ENCODE measurements around the gene NR4A1. TPM values are rescaled to one million over a fixed set of nuclear protein-coding genes. Genes with fewer than 3 reads are reported as not detected.

The NR4A1 gene
- total and polyA plus RNA-seq, 9 of the 15 experiments (the other 6 are each of a cell fraction or from before 2014, with no cell fraction given), result 0.07 to 4.7 (median 1.9) TPM; not detected in 1

DNA sequence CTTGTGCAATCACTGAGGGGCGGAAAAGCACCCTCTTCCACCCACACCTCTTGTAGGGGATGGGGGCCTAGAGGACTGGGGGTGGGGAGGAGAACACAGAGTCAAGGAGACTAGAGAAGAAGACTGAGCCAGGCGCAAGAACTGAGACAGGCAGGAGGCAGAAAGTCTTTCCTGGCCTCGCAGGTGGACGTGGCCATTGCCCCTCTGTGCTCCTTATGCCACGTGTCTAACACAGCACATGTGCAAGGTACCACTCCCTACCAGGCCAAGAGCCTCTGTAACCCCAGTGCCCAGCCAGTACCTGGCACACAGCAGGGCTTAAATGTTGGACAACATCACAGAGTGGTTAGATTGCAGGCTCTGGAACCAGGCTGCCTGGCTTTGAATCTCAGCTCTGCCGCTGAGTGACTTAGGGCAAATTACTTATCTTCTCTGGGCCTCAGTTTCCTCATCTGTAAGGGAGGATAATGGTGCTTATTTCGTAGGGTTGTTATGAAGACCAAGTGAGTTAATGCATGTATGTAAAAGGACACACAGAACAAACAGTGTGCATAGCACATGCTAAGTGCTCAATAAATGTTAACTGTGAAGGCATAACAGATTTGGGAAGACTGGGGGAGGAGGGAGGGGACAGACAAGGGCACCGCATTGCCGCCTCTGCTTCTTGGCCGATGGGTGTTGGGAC is 45.9 kb upstream of the NR4A1 start:
- H3K79me2 ChIP-seq (ENCODE audit: control insufficient read depth, insufficient read depth, low read length), result no peaks in the 10 kb centered on the region
- no peak overlapping the region for H2AFZ ChIP-seq (ENCODE audit: low read depth, low read length)
- FAIRE-seq (no peak), DNase-seq (ENCODE audit: extremely low read depth in 1 of 4, low spot score in 3 of 4) (no peak), ATAC-seq (no peak)
- no peaks in the 10 kb centered on the region for H3K9me1 ChIP-seq (ENCODE audit: control insufficient read depth, insufficient read depth, low read length)
- in situ Hi-C loops (cut with MboI) (loop anchor here (25.0 kb wide), 1 partner anchor 593 kb away; the partner anchor contains the start of gene SLC4A8), intact Hi-C loops (cut with micrococcal nuclease) (no loop called here)
- peak overlapping the region in 1 of 2 experiments; percentile 77; a peak in 2 of 4 replicates for H3K9ac ChIP-seq (ENCODE audit: insufficient read depth in 1 of 2, low read depth in 2 of 2, low read length in 2 of 2)
- ChIA-PET CTCF (ENCODE audit: low intra/inter-chr PET ratio) (interaction anchor here (0.6 to 5.4 kb wide), 5 partner anchors 15 to 740 kb away, joined by 3 to 63 read pairs (median 5); no protein-coding TSS in a partner anchor), POLR2A (interaction anchor here (0.6 to 2.5 kb wide), 4 partner anchors 14 to 101 kb away, joined by 3 to 13 read pairs (median 4); no protein-coding TSS in a partner anchor)
- H3K27ac ChIP-seq (ENCODE audit: extremely low read depth, low read depth, low read length), result no peak overlapping the region
- no peaks in the 10 kb centered on the region for H3K27me3 ChIP-seq (ENCODE audit: control insufficient read depth in 2 of 2, insufficient read depth in 2 of 2, low read length in 2 of 2)
- no TSS peak for BruUV-seq (replicated peaks)
- H4K20me1 ChIP-seq (replicated peaks; ENCODE audit: control insufficient read depth, insufficient read depth, low read length), result no peaks in the 10 kb centered on the region
- H3K4me3 ChIP-seq, result no peak overlapping the region
- WGBS (ENCODE audit: insufficient coverage, low coverage, missing lambda C conversion rate), result 38% methylated on average over 10 of the region's 10 CpGs
- no peak overlapping the region for H3K4me2 ChIP-seq (ENCODE audit: insufficient read depth, low read length)
- no peak for TF ChIP-seq POLR3A (IDR thresholded peaks at IDR 0.05; ENCODE audit: borderline replicate concordance, extremely low read depth, insufficient read depth, insufficient read length)
- TF ChIP-seq, protein P1, sequence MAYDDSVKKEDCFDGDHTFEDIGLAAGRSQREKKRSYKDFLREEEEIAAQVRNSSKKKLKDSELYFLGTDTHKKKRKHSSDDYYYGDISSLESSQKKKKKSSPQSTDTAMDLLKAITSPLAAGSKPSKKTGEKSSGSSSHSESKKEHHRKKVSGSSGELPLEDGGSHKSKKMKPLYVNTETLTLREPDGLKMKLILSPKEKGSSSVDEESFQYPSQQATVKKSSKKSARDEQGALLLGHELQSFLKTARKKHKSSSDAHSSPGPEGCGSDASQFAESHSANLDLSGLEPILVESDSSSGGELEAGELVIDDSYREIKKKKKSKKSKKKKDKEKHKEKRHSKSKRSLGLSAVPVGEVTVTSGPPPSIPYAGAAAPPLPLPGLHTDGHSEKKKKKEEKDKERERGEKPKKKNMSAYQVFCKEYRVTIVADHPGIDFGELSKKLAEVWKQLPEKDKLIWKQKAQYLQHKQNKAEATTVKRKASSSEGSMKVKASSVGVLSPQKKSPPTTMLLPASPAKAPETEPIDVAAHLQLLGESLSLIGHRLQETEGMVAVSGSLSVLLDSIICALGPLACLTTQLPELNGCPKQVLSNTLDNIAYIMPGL (CRISPR knock-in tag; IDR thresholded peaks at IDR 0.05), result no peak
- no peak for TF ChIP-seq ZNF778 (CRISPR knock-in tag; IDR thresholded peaks at IDR 0.05)
- no peak for TF ChIP-seq ZNF140 (CRISPR knock-in tag; IDR thresholded peaks at IDR 0.05)
- no peak for TF ChIP-seq ZNF707 (CRISPR knock-in tag; conservative IDR thresholded peaks at IDR 0.05)
- TF ChIP-seq ZNF253 (CRISPR knock-in tag; conservative IDR thresholded peaks at IDR 0.05), result no peak
- TF ChIP-seq HDAC2 (IDR thresholded peaks at IDR 0.05), result no peak
- TF ChIP-seq SAP30 (IDR thresholded peaks at IDR 0.05; ENCODE audit: borderline replicate concordance, insufficient read depth, low read depth, low read length, poor library complexity, severe bottlenecking), result no peak
- no peak for TF ChIP-seq CHD4 (IDR thresholded peaks at IDR 0.05; ENCODE audit: insufficient read depth, insufficient replicate concordance, low read depth, low read length, poor library complexity, severe bottlenecking)
- peaks cover 13 to 35% of the 10 kb centered on the region in 2 experiments for H3K4me1 ChIP-seq (replicated peaks in 1 of 2; ENCODE audit: control insufficient read depth in 2 of 2, insufficient read depth in 2 of 2, low read length in 2 of 2)
- no peaks in the 10 kb centered on the region for H3K9me3 ChIP-seq (replicated peaks; ENCODE audit: control insufficient read depth, insufficient read depth, low read depth, low read length)
- H3K36me3 ChIP-seq (ENCODE audit: control insufficient read depth, insufficient read depth, low read length), result no peaks in the 10 kb centered on the region

Measured in K562 (cell line).